ENCODE data around the gene DNAH9. TPM values are rescaled to one million over a fixed set of nuclear protein-coding genes. Genes with fewer than 3 reads are reported as not detected.

The DNAH9 gene
- total RNA-seq, 1 donor from 2014 or later: not detected

- intact Hi-C loops (cut with micrococcal nuclease): no loop called here
Measured at GRCh38 chr17:11668618-11669017, 70.3 kb downstream of the DNAH9 start.

GRCh38 chr17:11671126-11671525 lies 72.9 kb downstream of the DNAH9 start:
- intact Hi-C loops (cut with micrococcal nuclease): no loop called here

- intact Hi-C loops (cut with micrococcal nuclease): no loop called here
Measured at GRCh38 chr17:11682646-11683045, 84.4 kb downstream of the DNAH9 start.

GRCh38 chr17:11690681-11691080 lies 92.4 kb downstream of the DNAH9 start:
- intact Hi-C loops (cut with micrococcal nuclease): no loop called here

- intact Hi-C loops (cut with micrococcal nuclease): no loop called here
Measured at GRCh38 chr17:11692688-11693087, 94.4 kb downstream of the DNAH9 start.

- intact Hi-C loops (cut with micrococcal nuclease): no loop called here
Measured at GRCh38 chr17:11693284-11693683, 95.0 kb downstream of the DNAH9 start.

- intact Hi-C loops (cut with micrococcal nuclease): no loop called here
Measured at GRCh38 chr17:11700668-11701067, 102.4 kb downstream of the DNAH9 start.

GRCh38 chr17:11701911-11702310 lies 103.6 kb downstream of the DNAH9 start:
- intact Hi-C loops (cut with micrococcal nuclease): no loop called here

GRCh38 chr17:11704041-11704440 lies 105.8 kb downstream of the DNAH9 start:
- intact Hi-C loops (cut with micrococcal nuclease): no loop called here

- intact Hi-C loops (cut with micrococcal nuclease): no loop called here
Measured at GRCh38 chr17:11705111-11705510, 106.8 kb downstream of the DNAH9 start.

- intact Hi-C loops (cut with micrococcal nuclease): no loop called here
Measured at GRCh38 chr17:11707586-11707985, 109.3 kb downstream of the DNAH9 start.

- intact Hi-C loops (cut with micrococcal nuclease): no loop called here
Measured at GRCh38 chr17:11712456-11712855, 114.2 kb downstream of the DNAH9 start.

GRCh38 chr17:11719203-11719602 lies 120.9 kb downstream of the DNAH9 start:
- intact Hi-C loops (cut with micrococcal nuclease): no loop called here

- intact Hi-C loops (cut with micrococcal nuclease): no loop called here
Measured at GRCh38 chr17:11719856-11720255, 121.6 kb downstream of the DNAH9 start.

- intact Hi-C loops (cut with micrococcal nuclease): no loop called here
Measured at GRCh38 chr17:11720816-11721215, 122.5 kb downstream of the DNAH9 start.

GRCh38 chr17:11730747-11731146 lies 132.5 kb downstream of the DNAH9 start:
- intact Hi-C loops (cut with micrococcal nuclease): no loop called here

- intact Hi-C loops (cut with micrococcal nuclease): no loop called here
Measured at GRCh38 chr17:11736613-11737312, 138.5 kb downstream of the DNAH9 start.

- intact Hi-C loops (cut with micrococcal nuclease): no loop called here
Measured at GRCh38 chr17:11737313-11737679, 139.0 kb downstream of the DNAH9 start.

- intact Hi-C loops (cut with micrococcal nuclease): no loop called here
Measured at GRCh38 chr17:11738151-11738550, 139.9 kb downstream of the DNAH9 start.

GRCh38 chr17:11739351-11739750 lies 141.1 kb downstream of the DNAH9 start:
- intact Hi-C loops (cut with micrococcal nuclease): no loop called here

- intact Hi-C loops (cut with micrococcal nuclease): no loop called here
Measured at GRCh38 chr17:11739848-11740247, 141.6 kb downstream of the DNAH9 start.

- intact Hi-C loops (cut with micrococcal nuclease): no loop called here
Measured at GRCh38 chr17:11742886-11743285, 144.6 kb downstream of the DNAH9 start.

- intact Hi-C loops (cut with micrococcal nuclease): no loop called here
Measured at GRCh38 chr17:11744696-11745095, 146.4 kb downstream of the DNAH9 start.

- intact Hi-C loops (cut with micrococcal nuclease): no loop called here
Measured at GRCh38 chr17:11747441-11747840, 149.2 kb downstream of the DNAH9 start.

Data from T-helper 2 cell treated with Interferon-gamma antibody and Interleukin-4, amounts not matched to agents 100 ng/mL and 5 ng/mL, for 36 hours (primary cell).